AG09319 (cell line): ENCODE measurements around the gene RALGPS2.

ENCODE experiments used
- DNase-seq: peaks from one replicate; pipeline ENCODE4 v3.0.0-alpha.2; 2010; ENCODE audit warnings: low read depth; ENCODE audit errors: extremely low read depth
- TF ChIP-seq, protein P1 (sequence below): IDR thresholded peaks from 2 replicates; pipeline ENCODE4 v1.5.1; 2011; ENCODE audit warnings: low read depth, mild to moderate bottlenecking, inconsistent platforms, low read length, moderate library complexity

RALGPS2 gene

DNA sequence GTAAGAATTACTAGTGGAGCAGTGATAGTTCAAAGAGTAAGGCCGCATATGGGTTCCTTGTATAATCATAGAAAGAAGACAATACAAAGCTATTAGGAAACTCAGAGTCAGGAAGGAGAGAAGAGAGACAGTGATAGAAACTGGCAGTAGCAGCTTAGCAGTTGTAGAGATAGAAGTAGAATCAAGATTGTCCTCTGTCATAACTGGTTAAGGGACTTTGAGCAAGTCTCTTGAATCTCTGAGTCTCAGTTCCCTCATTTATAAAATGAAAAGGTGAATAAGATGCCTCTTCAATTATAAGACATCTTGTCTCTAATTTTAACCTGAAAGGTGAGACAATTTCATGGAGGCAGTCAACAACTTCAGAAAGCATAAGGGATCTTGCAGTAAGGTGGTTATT lies 6.5 kb upstream of the RALGPS2 start:
- no peak for DNase-seq
- TF ChIP-seq, protein P1, sequence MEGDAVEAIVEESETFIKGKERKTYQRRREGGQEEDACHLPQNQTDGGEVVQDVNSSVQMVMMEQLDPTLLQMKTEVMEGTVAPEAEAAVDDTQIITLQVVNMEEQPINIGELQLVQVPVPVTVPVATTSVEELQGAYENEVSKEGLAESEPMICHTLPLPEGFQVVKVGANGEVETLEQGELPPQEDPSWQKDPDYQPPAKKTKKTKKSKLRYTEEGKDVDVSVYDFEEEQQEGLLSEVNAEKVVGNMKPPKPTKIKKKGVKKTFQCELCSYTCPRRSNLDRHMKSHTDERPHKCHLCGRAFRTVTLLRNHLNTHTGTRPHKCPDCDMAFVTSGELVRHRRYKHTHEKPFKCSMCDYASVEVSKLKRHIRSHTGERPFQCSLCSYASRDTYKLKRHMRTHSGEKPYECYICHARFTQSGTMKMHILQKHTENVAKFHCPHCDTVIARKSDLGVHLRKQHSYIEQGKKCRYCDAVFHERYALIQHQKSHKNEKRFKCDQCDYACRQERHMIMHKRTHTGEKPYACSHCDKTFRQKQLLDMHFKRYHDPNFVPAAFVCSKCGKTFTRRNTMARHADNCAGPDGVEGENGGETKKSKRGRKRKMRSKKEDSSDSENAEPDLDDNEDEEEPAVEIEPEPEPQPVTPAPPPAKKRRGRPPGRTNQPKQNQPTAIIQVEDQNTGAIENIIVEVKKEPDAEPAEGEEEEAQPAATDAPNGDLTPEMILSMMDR, result no peak

DNA sequence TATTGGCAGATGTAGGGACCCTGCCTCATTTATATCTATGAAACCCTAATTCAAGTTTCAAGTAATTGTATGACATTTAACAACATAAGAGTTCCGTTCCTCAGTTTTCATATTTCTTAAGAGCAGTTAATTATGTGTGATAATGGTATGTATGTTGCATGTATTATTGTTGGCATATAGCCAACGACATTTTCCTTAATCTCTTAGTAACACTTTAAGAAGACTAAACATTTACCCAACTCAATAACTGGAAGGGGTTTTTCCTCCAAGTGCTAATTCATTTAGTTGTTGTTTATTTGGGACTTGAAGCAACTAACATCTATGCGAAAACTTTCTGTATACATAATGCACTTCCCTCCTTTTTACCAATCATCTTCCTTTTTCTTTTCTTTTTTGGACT lies 1.5 kb upstream of the RALGPS2 start:
- no peak for DNase-seq
- TF ChIP-seq, protein P1, result no peak

DNA sequence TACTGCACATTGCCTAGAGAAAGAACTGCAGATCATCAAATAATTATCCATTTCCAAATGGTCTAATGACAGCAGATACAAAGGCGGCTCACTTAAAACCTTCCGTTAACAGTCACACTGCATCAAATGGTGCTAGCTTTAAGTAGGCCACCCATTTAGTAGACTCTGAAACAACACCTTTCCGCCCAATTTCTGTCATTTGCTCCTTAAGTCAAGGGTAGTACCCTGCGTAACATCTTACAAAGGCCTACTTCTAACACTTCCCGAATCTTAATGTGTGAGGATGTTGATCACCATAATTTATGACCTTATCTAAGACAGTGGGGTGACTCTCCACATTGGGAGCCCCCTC lies 692 bp upstream of the RALGPS2 start:
- TF ChIP-seq, protein P1, result no peak
- no peak for DNase-seq

DNA sequence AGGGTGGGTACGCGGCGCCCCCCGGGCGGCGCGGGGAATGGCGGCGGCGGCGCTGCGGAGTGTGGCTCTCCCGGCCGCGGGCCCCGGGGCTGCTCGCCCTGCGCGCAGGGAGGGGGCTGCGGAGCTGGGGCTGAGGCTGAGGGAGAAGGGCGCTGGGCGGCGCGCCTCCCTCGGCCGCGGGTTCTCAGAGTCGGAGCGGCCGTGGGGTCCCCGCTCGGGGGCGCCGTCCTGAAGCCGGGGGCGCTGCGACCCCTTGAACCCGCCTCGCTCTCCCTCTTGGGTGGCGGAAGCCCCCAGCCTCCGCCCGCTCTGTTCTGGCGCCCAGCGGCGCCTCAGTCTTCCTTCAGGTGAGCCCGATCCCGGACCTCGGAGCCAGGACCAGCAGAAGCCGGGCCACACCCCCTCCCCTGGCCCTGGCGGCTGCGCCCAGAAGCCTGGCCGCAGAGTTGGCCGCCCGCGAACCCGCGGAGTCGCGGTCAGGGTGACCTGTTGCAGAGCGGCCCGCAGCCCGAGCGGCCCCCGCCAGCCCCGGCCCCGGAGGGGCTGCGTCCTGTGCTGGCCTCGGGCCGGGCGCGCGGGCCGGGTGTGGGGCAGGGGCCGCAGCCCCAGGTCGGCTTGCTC lies 532 bp downstream of the RALGPS2 start:
- no peak for DNase-seq
- TF ChIP-seq, protein P1, result peak; percentile 11; the same call in 1 of the 2 replicates

DNA sequence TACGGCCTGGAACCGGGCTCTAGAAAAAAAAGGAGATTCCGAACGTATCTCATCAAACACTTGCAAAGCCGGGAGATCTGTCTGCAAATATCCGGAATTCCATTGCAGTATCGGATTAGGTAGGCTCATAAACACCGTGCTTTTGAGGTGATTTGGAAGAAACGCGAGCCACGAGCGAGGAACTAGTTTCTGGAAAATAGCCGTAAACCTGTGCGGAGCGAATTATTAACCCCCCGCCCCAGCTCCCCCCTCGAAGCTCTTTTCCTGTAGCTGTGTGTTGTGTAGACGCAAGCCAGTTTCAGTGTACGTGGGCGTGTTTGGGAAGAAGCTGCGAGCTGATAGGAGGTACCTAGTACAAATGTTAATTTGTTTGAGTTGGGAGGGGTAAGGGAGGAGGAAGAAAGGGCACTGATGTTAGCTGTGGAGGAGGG lies 1.1 kb downstream of the RALGPS2 start:
- peak; percentile 48 for DNase-seq
- TF ChIP-seq, protein P1, result no peak

DNA sequence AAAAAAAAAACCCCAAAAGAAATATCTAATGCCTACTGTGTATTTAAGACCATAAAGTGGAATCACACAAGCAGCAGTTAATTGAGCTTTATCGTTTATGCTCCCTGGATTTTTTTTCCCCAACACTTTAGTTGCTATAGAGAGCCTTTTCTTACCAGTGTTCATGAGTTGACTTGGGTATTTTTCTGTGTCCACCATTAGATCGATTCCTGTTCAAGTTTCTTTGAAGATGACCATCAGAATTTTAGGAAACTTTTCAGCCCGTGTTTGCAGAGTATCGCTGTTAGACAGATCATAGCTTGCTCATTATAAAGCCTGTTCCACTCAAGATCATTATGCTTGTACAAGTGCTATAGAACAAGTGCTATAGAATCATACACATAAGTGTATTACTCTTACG lies 1.5 kb downstream of the RALGPS2 start:
- TF ChIP-seq, protein P1, result no peak

DNA sequence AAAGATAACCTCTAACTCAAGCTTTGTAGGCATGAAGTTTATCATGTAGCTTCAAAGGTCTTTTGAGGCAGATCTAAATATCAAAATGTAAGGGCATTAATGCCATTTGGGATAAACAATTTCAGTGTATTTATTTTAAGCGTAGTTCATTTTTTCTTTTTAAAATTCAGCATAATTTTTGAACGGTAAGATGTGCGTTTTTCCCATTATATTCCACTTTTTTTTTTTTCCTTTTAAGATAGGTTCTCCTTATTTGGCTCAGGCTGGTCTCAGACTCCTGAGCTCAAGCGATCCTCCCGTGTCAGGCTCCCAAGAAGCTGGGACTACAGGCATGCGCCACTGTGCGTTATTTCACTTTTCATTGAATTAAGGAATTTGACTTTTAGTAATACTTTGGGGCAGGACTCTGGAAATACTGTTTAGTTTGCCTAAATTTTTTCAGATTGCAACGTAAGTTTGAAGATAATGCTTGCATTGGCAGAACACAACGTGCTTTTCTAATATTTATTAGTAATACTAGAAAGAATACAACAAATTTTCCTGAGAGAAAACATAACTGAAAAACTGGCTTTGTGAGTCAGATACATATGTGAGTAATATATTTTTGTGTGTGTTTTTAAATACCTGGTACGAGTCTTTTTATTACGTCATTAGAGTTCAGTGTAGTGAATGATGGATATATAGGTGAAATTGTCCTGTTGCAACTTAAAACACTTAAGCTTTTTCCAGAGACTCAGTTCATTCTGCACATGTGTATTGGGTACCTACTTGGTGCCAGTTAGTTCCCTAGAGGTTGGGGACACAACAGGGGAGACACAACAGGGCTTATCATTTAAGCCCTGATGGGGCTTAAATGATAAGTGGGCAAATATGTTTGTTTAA lies 2.2 kb downstream of the RALGPS2 start:
- DNase-seq, result no peak
- TF ChIP-seq, protein P1, result no peak

More for the DNA sequence above, 1.5 kb downstream of the RALGPS2 start:
- no peak for DNase-seq
